HepG2 (cell line): ENCODE data around the gene C9orf43. TPM values are rescaled to one million over a fixed set of nuclear protein-coding genes. Genes with fewer than 3 reads are reported as not detected.

Experiments
- ARNT2 ChIP-seq: sonication (generic); formaldehyde crosslinking; IDR thresholded peaks from 2 replicates; pipeline ENCODE4 v1.8.0; 2022; ENCODE audit warnings: mild to moderate bottlenecking, low read depth, missing genetic modification reagents, moderate library complexity
- GATAD1 ChIP-seq: IDR thresholded peaks from 2 replicates; pipeline ENCODE4 v1.6.1; 2016; ENCODE audit warnings: missing genetic modification reagents, missing compliant biosample characterization
- GTF2F1 ChIP-seq: fragments of 150-350 bp; IDR thresholded peaks from 2 replicates; pipeline ENCODE4 v1.6.1; 2014; ENCODE audit warnings: low read length
- HHEX ChIP-seq: IDR thresholded peaks from 2 replicates; pipeline ENCODE4 v1.6.1; 2016; ENCODE audit warnings: control low read depth
- HNRNPK ChIP-seq: fragments of 200-400 bp; formaldehyde crosslinking; IDR thresholded peaks from 2 replicates; pipeline ENCODE4 v1.6.1; 2018; ENCODE audit warnings: low read length, low read depth, moderate library complexity, mild to moderate bottlenecking; ENCODE audit not compliant: poor library complexity, severe bottlenecking
- MBD4 ChIP-seq: IDR thresholded peaks from 2 replicates; pipeline ENCODE4 v1.6.1; 2012; ENCODE audit warnings: low read length, inconsistent platforms, borderline replicate concordance
- ZNF292 ChIP-seq: sonication (generic); formaldehyde crosslinking; IDR thresholded peaks from 2 replicates; pipeline ENCODE4 v1.8.1; 2022; ENCODE audit warnings: mild to moderate bottlenecking, low read depth, missing genetic modification reagents, borderline replicate concordance
- ZNF333 ChIP-seq: sonication (generic); formaldehyde crosslinking; IDR thresholded peaks from 2 replicates; pipeline ENCODE4 v1.4.0; 2020; ENCODE audit warnings: mild to moderate bottlenecking, missing genetic modification reagents, borderline replicate concordance
- ZNF431 ChIP-seq: sonication (generic); formaldehyde crosslinking; IDR thresholded peaks from 2 replicates; pipeline ENCODE4 v1.9.0; 2022; ENCODE audit warnings: missing genetic modification reagents, low read depth, mild to moderate bottlenecking, borderline replicate concordance
- polyA plus RNA-seq, 8 experiments: library from polyadenylated mRNA; depleted of rRNA in 3 of 8; stranded (reverse) in 7 of 8; unstranded in 1 of 8; fragments of >200 nt; fragmentation: Illumina TruSeq in 4 of 8; extraction: Trizol in 4 of 8; gene quantifications; 2 replicates each; pipeline versions ENCODE4 v1.2.1 to v1.2.3, GENCODE V29; 2011 to 2016; ENCODE audit warnings: low read depth in 4 of 8, missing spikeins in 1 of 8, mixed read lengths in 1 of 8; ENCODE audit not compliant: insufficient read depth in 1 of 8
- total RNA-seq, 5 experiments: library from RNA; depleted of rRNA; stranded (reverse); fragments of >200 nt; fragmentation: Illumina TruSeq; extraction: Trizol; gene quantifications; 2 replicates each; pipeline ENCODE4 v1.2.3, GENCODE V29; 2016; ENCODE audit warnings: low read depth in 1 of 5
- TF ChIP-seq, protein P1 (sequence below): sonication (generic); formaldehyde crosslinking; IDR thresholded peaks from 2 replicates; pipeline ENCODE4 v1.4.0; 2020; ENCODE audit warnings: mild to moderate bottlenecking, missing genetic modification reagents
- TF ChIP-seq, protein P2 (sequence below): IDR thresholded peaks from 2 replicates; pipeline ENCODE4 v1.6.1; 2016; ENCODE audit warnings: low read depth, control low read depth
- TF ChIP-seq, protein P3 (sequence below): sonication (generic); formaldehyde crosslinking; IDR thresholded peaks from 2 replicates; pipeline ENCODE4 v1.5.0; 2020; ENCODE audit warnings: missing genetic modification reagents
- TF ChIP-seq, protein P4 (sequence below): sonication (generic); formaldehyde crosslinking; IDR thresholded peaks from 2 replicates; pipeline ENCODE4 v1.5.1; 2020; ENCODE audit warnings: mild to moderate bottlenecking, missing genetic modification reagents, moderate library complexity

Gene C9orf43
- total and polyA plus RNA-seq, 2 of the 13 experiments (the other 11 are each of a cell fraction or from before 2014, with no cell fraction given): 0.24 to 0.31 TPM

DNA sequence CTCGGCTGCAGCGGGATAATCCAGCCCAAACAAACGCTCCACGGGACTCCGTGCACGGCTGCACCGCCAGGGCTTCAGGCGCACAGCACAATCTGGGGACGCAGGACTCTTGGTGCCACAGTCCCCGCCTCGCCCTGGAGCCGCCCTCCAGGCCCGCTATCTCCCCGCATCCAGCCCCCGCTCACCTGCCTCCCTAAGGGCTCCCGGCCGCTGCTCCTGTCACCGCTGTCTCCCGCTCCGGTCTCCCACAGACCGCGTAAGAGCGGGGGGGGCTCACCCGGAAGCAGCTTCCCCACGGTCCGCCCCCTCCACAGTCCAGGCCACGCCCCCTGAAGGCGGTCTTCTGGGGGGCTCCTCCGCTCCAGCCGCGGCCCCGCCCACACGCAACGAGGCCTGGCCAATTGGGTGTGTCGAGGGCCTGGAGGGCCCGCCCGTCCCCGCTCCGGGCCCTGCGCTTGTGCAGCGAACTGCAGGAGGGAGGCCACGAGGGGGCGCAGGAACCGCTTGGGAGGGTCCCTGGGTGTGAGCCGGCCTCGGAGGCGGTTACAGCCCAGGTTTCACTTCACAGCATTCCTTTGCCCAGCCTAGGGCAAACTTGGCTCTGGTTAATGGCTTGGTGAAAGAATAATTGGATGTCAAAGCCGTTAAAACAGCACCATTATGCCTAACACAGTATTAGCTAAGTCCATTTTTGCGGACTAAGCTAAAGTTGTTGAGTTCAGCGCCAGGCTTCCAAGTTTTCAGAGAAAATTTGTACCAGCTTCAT, 9.3 kb upstream of the C9orf43 start, which contains the start of gene ALAD (continued):
- TF ChIP-seq, protein P1, sequence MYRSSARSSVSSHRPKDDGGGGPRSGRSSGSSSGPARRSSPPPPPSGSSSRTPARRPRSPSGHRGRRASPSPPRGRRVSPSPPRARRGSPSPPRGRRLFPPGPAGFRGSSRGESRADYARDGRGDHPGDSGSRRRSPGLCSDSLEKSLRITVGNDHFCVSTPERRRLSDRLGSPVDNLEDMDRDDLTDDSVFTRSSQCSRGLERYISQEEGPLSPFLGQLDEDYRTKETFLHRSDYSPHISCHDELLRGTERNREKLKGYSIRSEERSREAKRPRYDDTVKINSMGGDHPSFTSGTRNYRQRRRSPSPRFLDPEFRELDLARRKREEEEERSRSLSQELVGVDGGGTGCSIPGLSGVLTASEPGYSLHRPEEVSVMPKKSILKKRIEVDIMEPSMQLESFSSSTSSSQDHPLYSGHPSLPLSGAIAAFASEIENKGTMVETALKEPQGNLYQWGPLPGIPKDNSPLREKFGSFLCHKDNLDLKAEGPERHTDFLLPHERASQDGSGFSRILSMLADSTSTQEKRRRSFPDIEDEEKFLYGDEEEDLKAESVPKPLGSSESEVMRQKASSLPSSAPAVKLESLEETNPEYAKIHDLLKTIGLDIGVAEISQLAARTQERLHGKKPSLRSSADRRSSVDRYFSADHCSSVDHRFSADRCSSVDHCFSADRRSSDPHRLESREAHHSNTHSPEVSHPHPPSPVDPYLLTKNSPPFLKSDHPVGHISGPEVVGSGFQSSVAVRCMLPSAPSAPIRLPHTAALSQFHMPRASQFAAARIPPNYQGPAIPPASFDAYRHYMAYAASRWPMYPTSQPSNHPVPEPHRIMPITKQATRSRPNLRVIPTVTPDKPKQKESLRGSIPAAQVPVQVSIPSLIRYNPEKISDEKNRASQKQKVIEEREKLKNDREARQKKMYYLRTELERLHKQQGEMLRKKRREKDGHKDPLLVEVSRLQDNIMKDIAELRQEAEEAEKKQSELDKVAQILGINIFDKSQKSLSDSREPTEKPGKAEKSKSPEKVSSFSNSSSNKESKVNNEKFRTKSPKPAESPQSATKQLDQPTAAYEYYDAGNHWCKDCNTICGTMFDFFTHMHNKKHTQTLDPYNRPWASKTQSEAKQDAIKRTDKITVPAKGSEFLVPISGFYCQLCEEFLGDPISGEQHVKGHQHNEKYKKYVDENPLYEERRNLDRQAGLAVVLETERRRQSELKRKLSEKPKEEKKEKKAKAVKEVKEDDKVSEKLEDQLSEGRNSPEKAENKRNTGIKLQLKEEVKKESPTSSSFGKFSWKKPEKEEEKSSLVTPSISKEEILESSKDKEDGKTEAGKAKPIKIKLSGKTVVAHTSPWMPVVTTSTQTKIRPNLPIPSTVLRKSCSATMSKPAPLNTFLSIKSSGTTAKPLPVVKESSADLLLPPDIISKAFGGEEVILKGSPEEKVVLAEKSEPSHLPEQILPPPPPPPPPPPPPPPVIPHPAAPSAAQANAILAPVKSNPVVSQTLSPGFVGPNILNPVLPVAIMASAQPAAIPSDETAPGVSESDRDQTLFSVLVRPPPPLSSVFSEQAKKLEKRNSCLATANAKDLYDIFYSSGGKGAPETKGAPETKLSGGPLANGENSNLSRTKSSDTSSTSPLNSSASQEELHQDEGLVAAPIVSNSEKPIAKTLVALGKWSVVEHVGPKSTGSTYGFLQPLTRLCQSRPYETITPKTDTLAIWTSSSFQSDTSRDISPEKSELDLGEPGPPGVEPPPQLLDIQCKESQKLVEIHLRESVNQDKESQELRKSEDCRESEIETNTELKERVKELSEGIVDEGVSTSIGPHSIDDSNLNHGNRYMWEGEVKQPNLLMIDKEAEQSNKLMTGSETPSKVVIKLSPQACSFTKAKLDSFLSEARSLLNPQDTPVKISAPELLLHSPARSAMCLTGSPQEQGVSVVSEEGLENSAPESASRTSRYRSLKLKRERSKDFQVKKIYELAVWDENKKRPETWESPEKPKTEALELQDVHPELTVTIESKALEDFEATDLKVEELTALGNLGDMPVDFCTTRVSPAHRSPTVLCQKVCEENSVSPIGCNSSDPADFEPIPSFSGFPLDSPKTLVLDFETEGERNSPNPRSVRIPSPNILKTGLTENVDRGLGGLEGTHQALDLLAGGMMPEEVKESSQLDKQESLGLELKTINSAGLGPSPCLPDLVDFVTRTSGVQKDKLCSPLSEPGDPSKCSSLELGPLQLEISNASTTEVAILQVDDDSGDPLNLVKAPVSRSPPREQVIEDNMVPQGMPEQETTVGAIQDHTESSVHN (CRISPR knock-in tag): no peak
- TF ChIP-seq, protein P2, sequence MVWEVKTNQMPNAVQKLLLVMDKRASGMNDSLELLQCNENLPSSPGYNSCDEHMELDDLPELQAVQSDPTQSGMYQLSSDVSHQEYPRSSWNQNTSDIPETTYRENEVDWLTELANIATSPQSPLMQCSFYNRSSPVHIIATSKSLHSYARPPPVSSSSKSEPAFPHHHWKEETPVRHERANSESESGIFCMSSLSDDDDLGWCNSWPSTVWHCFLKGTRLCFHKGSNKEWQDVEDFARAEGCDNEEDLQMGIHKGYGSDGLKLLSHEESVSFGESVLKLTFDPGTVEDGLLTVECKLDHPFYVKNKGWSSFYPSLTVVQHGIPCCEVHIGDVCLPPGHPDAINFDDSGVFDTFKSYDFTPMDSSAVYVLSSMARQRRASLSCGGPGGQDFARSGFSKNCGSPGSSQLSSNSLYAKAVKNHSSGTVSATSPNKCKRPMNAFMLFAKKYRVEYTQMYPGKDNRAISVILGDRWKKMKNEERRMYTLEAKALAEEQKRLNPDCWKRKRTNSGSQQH (CRISPR knock-in tag): peak; percentile 12; the same call in 1 of the 2 replicates
- no peak for TF ChIP-seq HHEX (CRISPR knock-in tag)
- peak; percentile 77; the same call in 1 of the 2 replicates for TF ChIP-seq ZNF292 (CRISPR knock-in tag)
- TF ChIP-seq, protein P3, sequence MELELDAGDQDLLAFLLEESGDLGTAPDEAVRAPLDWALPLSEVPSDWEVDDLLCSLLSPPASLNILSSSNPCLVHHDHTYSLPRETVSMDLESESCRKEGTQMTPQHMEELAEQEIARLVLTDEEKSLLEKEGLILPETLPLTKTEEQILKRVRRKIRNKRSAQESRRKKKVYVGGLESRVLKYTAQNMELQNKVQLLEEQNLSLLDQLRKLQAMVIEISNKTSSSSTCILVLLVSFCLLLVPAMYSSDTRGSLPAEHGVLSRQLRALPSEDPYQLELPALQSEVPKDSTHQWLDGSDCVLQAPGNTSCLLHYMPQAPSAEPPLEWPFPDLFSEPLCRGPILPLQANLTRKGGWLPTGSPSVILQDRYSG: 0 out of 2 replicates have a peak, but pooled peaks have one; percentile 62
- peak; percentile 63 for TF ChIP-seq HNRNPK
- peak; percentile 81; the same call in 1 of the 2 replicates for TF ChIP-seq ZNF431
- TF ChIP-seq ZNF333 (CRISPR knock-in tag): peak; percentile 91
- TF ChIP-seq GTF2F1: no peak
- no peak for TF ChIP-seq MBD4
- TF ChIP-seq, protein P4, sequence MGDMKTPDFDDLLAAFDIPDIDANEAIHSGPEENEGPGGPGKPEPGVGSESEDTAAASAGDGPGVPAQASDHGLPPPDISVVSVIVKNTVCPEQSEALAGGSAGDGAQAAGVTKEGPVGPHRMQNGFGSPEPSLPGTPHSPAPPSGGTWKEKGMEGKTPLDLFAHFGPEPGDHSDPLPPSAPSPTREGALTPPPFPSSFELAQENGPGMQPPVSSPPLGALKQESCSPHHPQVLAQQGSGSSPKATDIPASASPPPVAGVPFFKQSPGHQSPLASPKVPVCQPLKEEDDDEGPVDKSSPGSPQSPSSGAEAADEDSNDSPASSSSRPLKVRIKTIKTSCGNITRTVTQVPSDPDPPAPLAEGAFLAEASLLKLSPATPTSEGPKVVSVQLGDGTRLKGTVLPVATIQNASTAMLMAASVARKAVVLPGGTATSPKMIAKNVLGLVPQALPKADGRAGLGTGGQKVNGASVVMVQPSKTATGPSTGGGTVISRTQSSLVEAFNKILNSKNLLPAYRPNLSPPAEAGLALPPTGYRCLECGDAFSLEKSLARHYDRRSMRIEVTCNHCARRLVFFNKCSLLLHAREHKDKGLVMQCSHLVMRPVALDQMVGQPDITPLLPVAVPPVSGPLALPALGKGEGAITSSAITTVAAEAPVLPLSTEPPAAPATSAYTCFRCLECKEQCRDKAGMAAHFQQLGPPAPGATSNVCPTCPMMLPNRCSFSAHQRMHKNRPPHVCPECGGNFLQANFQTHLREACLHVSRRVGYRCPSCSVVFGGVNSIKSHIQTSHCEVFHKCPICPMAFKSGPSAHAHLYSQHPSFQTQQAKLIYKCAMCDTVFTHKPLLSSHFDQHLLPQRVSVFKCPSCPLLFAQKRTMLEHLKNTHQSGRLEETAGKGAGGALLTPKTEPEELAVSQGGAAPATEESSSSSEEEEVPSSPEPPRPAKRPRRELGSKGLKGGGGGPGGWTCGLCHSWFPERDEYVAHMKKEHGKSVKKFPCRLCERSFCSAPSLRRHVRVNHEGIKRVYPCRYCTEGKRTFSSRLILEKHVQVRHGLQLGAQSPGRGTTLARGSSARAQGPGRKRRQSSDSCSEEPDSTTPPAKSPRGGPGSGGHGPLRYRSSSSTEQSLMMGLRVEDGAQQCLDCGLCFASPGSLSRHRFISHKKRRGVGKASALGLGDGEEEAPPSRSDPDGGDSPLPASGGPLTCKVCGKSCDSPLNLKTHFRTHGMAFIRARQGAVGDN (CRISPR knock-in tag): peak; percentile 94
- peak; percentile 68; the same call in 1 of the 2 replicates for TF ChIP-seq ARNT2
- peak; percentile 74 for TF ChIP-seq GATAD1 (CRISPR knock-in tag)
